B cell (primary cell): Measurements from ENCODE around the gene NOTCH3. TPM values are rescaled to one million over a fixed set of nuclear protein-coding genes. Genes with fewer than 3 reads are reported as not detected.

Experiments
- ATAC-seq: fragments of 200-7000 bp; cut with Tn5 transposase; one replicate; pipeline ENCODE4 v1.10.0; 2021; ENCODE audit warnings: low read depth, mild to moderate bottlenecking, moderate number of reproducible peaks, moderate library complexity
- CTCF ChIA-PET: fragments of 350-600 bp; sonication (Branson Sonifier 250); formaldehyde crosslinking; loops from one replicate; lab custom pipeline; 2021; ENCODE audit warnings: antibody characterized with exemption, inconsistent platforms; lab: Charles Lee
- POLR2A ChIA-PET: fragments of 350-600 bp; sonication (Branson Sonifier 250); formaldehyde crosslinking; loops from one replicate; lab custom pipeline; 2021; ENCODE audit warnings: antibody characterized with exemption; lab: Charles Lee
- DNase-seq: peaks from one replicate; pipeline ENCODE4 v3.0.0; 2013
- H2AFZ ChIP-seq: 2 replicates; pipeline ENCODE4 v1.6.1; 2012; ENCODE audit warnings: mild to moderate bottlenecking, low read depth, low read length; ENCODE audit not compliant: insufficient read depth, poor library complexity, severe bottlenecking
- H3K27ac ChIP-seq, 2 donors: 1 replicate in 1 of 2; 2 replicates in 1 of 2; pipeline ENCODE4 v1.5.1; 2012 to 2013; ENCODE audit warnings: low read length in 2 of 2, mild to moderate bottlenecking in 2 of 2, moderate library complexity in 1 of 2
- H3K27me3 ChIP-seq, 4 experiments: fragments of 200-600 bp in 1 of 4; sonication (generic) in 1 of 4; replicated peaks in 1 of 4; 1 replicate in 2 of 4; 2 replicates in 2 of 4; pipeline versions ENCODE4 v1.6.1 to v1.7.0; 2013 to 2016; ENCODE audit warnings: low read length in 3 of 4, mild to moderate bottlenecking in 2 of 4, mixed read lengths in 1 of 4, moderate library complexity in 1 of 4; ENCODE audit not compliant: insufficient read depth in 4 of 4, control insufficient read depth in 3 of 4; ENCODE audit errors: control extremely low read depth in 1 of 4
- H3K36me3 ChIP-seq, 2 experiments: replicated peaks in 1 of 2; 1 replicate in 1 of 2; 2 replicates in 1 of 2; pipeline versions ENCODE4 v1.6.1 to v1.7.1; 2013; ENCODE audit warnings: low read length in 1 of 2; ENCODE audit not compliant: insufficient read depth in 2 of 2, control insufficient read depth in 1 of 2; ENCODE audit errors: control extremely low read depth in 1 of 2, extremely low read depth in 1 of 2
- H3K4me1 ChIP-seq, 2 donors: fragments of 200-600 bp in 1 of 2; sonication (generic) in 1 of 2; 1 replicate in 1 of 2; 2 replicates in 1 of 2; pipeline versions ENCODE4 v1.5.1 to v1.6.1; 2013 to 2017; ENCODE audit warnings: low read length in 2 of 2; ENCODE audit not compliant: control insufficient read depth in 2 of 2, insufficient read depth in 2 of 2
- H3K4me2 ChIP-seq: replicated peaks from 2 replicates; pipeline ENCODE3; 2012; ENCODE audit warnings: mild to moderate bottlenecking, low read depth, low read length; ENCODE audit not compliant: poor library complexity, severe bottlenecking
- H3K4me3 ChIP-seq, 5 experiments: fragments of 200-600 bp in 1 of 5; sonication (generic) in 1 of 5; 1 replicate in 3 of 5; 2 replicates in 2 of 5; pipeline versions ENCODE4 v1.5.1 to v1.7.0; 2011 to 2016; ENCODE audit warnings: low read length in 4 of 5, mild to moderate bottlenecking in 4 of 5, low read depth in 2 of 5, control low read depth in 1 of 5, moderate library complexity in 1 of 5; ENCODE audit not compliant: insufficient read depth in 1 of 5; ENCODE audit errors: control extremely low read depth in 1 of 5, extremely low read depth in 1 of 5
- H3K79me2 ChIP-seq: fragments of 200-600 bp; sonication (generic); one replicate; pipeline ENCODE4 v1.6.0; 2016; ENCODE audit warnings: low read length; ENCODE audit not compliant: control insufficient read depth, insufficient read depth
- H3K9ac ChIP-seq: fragments of 200-600 bp; sonication (generic); 2 replicates; pipeline ENCODE4 v1.6.1; 2017; ENCODE audit warnings: mild to moderate bottlenecking, low read length, moderate library complexity
- H3K9me3 ChIP-seq, 3 donors: one replicate each; pipeline versions ENCODE4 v1.6.1 to v1.7.1; 2013; ENCODE audit warnings: low read length in 2 of 3; ENCODE audit not compliant: control insufficient read depth in 2 of 3, insufficient read depth in 1 of 3; ENCODE audit errors: control extremely low read depth in 1 of 3
- H4K20me1 ChIP-seq: 2 replicates; pipeline ENCODE4 v1.6.0; 2012; ENCODE audit warnings: mild to moderate bottlenecking, low read length; ENCODE audit not compliant: insufficient read depth, control insufficient read depth, poor library complexity, severe bottlenecking
- H3K27ac Mint-ChIP-seq: one replicate; pipeline ENCODE4 v1.8.0; 2021; ENCODE audit warnings: mixed read lengths
- H3K27me3 Mint-ChIP-seq: one replicate; pipeline ENCODE4 v1.8.0; 2021; ENCODE audit warnings: mixed read lengths
- H3K4me1 Mint-ChIP-seq: one replicate; pipeline ENCODE4 v1.8.0; 2021; ENCODE audit warnings: mixed read lengths
- H3K4me3 Mint-ChIP-seq: one replicate; pipeline ENCODE4 v1.8.0; 2021; ENCODE audit warnings: mixed read lengths
- H3K9me3 Mint-ChIP-seq: one replicate; pipeline ENCODE4 v1.8.0; 2022; ENCODE audit warnings: mixed read lengths; ENCODE audit not compliant: insufficient read depth
- EZH2 ChIP-seq: IDR thresholded peaks from 2 replicates; pipeline ENCODE4 v1.6.1; 2012; ENCODE audit warnings: borderline replicate concordance, low read depth, mild to moderate bottlenecking, moderate library complexity, low read length; ENCODE audit not compliant: insufficient read depth, poor library complexity, severe bottlenecking
- WGBS: methylation state at CpG from one replicate; pipeline ENCODE4 v1.1.5; 2013; ENCODE audit warnings: missing lambda C conversion rate; ENCODE audit not compliant: insufficient coverage; 5-methylcytosine and 5-hydroxymethylcytosine counted together
- intact Hi-C: fragments of 100-400 bp; cut with micrococcal nuclease; formaldehyde crosslinking; loops from one replicate; pipeline ENCODE4 v1.10.0; 2022
- polyA plus RNA-seq: library from polyadenylated mRNA; depleted of rRNA; stranded (reverse); fragments of >200 nt; gene quantifications from 2 replicates; pipeline ENCODE4 v1.2.3, GENCODE V29; 2012
- total RNA-seq, 2 donors: library from RNA; stranded (reverse); fragments of 120-200 nt in 1 of 2; gene quantifications; 1 replicate in 1 of 2; 2 replicates in 1 of 2; pipeline versions ENCODE4 v1.2.3 to v1.2.4, GENCODE V29; 2013 to 2022
- TF ChIP-seq, protein P1 (sequence below): fragments of 200-600 bp; IDR thresholded peaks from one replicate; pipeline ENCODE4 v1.8.0; 2022; ENCODE audit warnings: antibody characterized with exemption, mild to moderate bottlenecking

The NOTCH3 gene
- total and polyA plus RNA-seq, 2 donors (not counting 1 experiment from before 2014, with no cell fraction given) = 0.01 to 0.05 TPM

DNA sequence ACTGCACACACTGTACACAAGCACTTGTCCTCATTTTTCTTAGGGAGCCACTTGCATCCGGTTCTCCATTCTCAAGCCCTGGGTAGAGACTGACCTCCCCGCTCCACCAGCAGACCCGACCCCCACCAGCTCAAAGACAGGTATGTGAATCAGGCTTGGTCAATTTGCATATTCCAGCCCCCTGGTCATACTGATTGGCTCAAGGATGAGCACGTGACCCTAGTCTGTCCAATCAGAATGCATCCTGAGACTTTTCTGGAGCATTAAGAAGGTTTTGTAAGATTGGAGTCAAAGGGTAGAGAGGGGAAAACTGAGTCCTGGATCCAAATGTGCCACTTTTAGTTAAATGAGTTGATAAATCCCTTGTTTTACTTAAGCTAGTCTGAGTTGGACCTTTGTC lies 34.1 kb downstream of the NOTCH3 start:
- no peak overlapping the region for H3K4me3 Mint-ChIP-seq
- Histone ChIP-seq H3K4me3 (no peak overlapping the region), H3K9me3 (peaks cover 0 to 42% (median 22%) of the 10 kb centered on the region in 3 donors), H3K4me1 (no peaks in the 10 kb centered on the region), H3K27me3 (no peaks in the 10 kb centered on the region), H4K20me1 (no peaks in the 10 kb centered on the region), H3K9ac (no peak overlapping the region), H3K79me2 (no peaks in the 10 kb centered on the region), H3K4me2 (no peak overlapping the region), H3K27ac (no peak overlapping the region), H3K36me3 (no peaks in the 10 kb centered on the region), H2AFZ (no peak overlapping the region)
- H3K27me3 Mint-ChIP-seq = peaks cover 4% of the 10 kb centered on the region
- no peak for DNase-seq
- intact Hi-C loops = no loop called here
- ChIA-PET CTCF (interaction anchor here (1.8 kb wide), 1 partner anchor 10 kb away, joined by 4 read pairs; no protein-coding TSS in a partner anchor), POLR2A (no interaction called here)
- H3K9me3 Mint-ChIP-seq = peaks cover 8% of the 10 kb centered on the region
- H3K27ac Mint-ChIP-seq = no peak overlapping the region
- ATAC-seq = no peak
- 70% methylated on average over 4 of the region's 4 CpGs for WGBS
- TF ChIP-seq EZH2 = no peak
- TF ChIP-seq, protein P1, sequence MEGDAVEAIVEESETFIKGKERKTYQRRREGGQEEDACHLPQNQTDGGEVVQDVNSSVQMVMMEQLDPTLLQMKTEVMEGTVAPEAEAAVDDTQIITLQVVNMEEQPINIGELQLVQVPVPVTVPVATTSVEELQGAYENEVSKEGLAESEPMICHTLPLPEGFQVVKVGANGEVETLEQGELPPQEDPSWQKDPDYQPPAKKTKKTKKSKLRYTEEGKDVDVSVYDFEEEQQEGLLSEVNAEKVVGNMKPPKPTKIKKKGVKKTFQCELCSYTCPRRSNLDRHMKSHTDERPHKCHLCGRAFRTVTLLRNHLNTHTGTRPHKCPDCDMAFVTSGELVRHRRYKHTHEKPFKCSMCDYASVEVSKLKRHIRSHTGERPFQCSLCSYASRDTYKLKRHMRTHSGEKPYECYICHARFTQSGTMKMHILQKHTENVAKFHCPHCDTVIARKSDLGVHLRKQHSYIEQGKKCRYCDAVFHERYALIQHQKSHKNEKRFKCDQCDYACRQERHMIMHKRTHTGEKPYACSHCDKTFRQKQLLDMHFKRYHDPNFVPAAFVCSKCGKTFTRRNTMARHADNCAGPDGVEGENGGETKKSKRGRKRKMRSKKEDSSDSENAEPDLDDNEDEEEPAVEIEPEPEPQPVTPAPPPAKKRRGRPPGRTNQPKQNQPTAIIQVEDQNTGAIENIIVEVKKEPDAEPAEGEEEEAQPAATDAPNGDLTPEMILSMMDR = no peak
- H3K4me1 Mint-ChIP-seq = no peaks in the 10 kb centered on the region

DNA sequence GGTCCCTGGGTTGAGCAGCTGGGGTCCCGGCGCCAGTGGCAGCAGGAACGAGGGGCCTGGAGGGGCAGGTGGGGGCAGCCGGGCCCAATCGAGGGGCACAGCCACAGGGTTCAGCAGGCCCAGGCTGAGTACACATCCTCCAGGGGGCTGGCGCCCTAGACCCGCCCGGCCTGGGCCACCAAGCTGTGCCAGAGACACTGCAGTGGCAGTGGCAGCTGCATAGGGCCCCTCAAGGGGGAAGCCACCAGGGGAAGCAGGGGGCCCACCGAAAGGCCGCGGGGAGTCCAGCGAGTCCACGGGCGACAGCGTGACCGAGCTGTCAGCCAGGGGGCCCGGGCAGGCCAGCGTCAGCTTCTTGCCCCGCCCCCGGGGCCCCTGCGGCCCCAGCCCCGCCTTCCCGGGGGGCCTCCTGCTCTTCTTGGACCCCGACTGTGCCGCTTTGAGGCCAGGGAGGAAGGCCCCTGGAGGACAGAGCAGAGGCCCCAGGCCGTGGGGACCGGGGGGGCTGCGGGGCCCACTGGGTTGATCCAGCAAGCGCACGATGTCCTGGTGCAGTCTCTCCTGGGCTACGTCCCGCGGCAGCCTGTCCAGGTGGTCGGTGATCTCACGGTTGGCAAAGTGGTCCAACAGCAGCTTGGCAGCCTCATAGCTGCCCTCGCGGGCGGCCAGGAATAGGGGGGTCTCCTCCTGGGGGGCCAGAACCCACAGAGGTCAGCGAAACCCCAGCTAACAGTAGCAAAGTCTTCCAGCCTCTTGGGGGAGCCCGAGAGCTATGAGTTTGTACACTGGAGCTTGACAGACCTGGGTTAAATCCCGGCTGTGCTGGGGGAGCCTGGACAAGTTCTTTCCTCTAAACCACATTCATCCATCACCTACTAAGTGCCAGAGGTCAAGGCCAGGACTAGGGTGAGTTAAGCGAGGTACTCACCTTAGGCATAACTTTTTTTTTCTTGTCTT lies 39.5 kb downstream of the NOTCH3 start:
- peaks cover 3% of the 10 kb centered on the region for H3K27me3 Mint-ChIP-seq
- H3K9me3 Mint-ChIP-seq = peaks cover 5% of the 10 kb centered on the region
- no peaks in the 10 kb centered on the region for H3K27me3 ChIP-seq
- H3K4me1 ChIP-seq = no peaks in the 10 kb centered on the region
- H3K4me2 ChIP-seq = no peak overlapping the region
- DNase-seq = no peak
- CTCF ChIA-PET = interaction anchor here (0.7 to 1.4 kb wide), 5 partner anchors 29 to 394 kb away, joined by 3 to 7 read pairs (median 3); partner anchors contain the start of gene AKAP8L
- no peaks in the 10 kb centered on the region for H3K4me1 Mint-ChIP-seq
- TF ChIP-seq, protein P1 = peak; percentile 28
- TF ChIP-seq EZH2 = no peak
- WGBS = 88% methylated on average over 42 of the region's 42 CpGs
- no peaks in the 10 kb centered on the region for H3K36me3 ChIP-seq
- no peak overlapping the region for H3K9ac ChIP-seq
- POLR2A ChIA-PET = no interaction called here
- H2AFZ ChIP-seq = no peak overlapping the region
- peaks cover 2 to 51% (median 26%) of the 10 kb centered on the region in 3 donors for H3K9me3 ChIP-seq
- H3K27ac ChIP-seq = no peak overlapping the region
- no peaks in the 10 kb centered on the region for H4K20me1 ChIP-seq
- intact Hi-C loops = no loop called here
- no peak overlapping the region for H3K27ac Mint-ChIP-seq
- no peaks in the 10 kb centered on the region for H3K79me2 ChIP-seq
- H3K4me3 Mint-ChIP-seq = no peak overlapping the region
- H3K4me3 ChIP-seq = no peak overlapping the region
- peak; percentile 31 for ATAC-seq
